Esophagus muscularis mucosa (tissue), 3 donors: ENCODE measurements around the gene TRABD2B.

Experiments used
- CTCF ChIP-seq, 3 experiments: fragments of 200-600 bp in 2 of 3; fragments of 450-650 bp in 1 of 3; sonication (generic) in 2 of 3; IDR thresholded peaks; one replicate each; pipeline ENCODE4 v1.5.1; 2017 to 2019; ENCODE audit warnings: antibody characterized with exemption in 3 of 3, mild to moderate bottlenecking in 2 of 3, moderate library complexity in 1 of 3
- POLR2A ChIP-seq: fragments of 450-650 bp; IDR thresholded peaks from one replicate; pipeline ENCODE4 v1.6.1; 2017; ENCODE audit warnings: antibody characterized with exemption, moderate library complexity, mild to moderate bottlenecking, low read depth

- no peak for TF ChIP-seq CTCF (IDR thresholded peaks at IDR 0.05)
- TF ChIP-seq POLR2A: no peak
Measured at GRCh38 chr1:47907177-47907528, 90.0 kb downstream of the TRABD2B start.
